ENCODE measurements around the gene SCAMP1.

- TF ChIP-seq CTCF (IDR thresholded peaks at IDR 0.05) = no peak
- no peak for TF ChIP-seq POLR2A (IDR thresholded peaks at IDR 0.05)
- TF ChIP-seq EP300 (IDR thresholded peaks at IDR 0.05) = no peak
Measured at GRCh38 chr5:78339617-78340436, 20.6 kb upstream of the SCAMP1 start.
